Endothelial cell (in vitro differentiated cells): ENCODE data around the gene MMP25. TPM values are rescaled to one million over a fixed set of nuclear protein-coding genes. Genes with fewer than 3 reads are reported as not detected.

Experiments used
- DNase-seq: peaks from one replicate; pipeline ENCODE4 v3.0.0; 2021; ENCODE audit warnings: low spot score
- H3K27ac Mint-ChIP-seq: one replicate; pipeline ENCODE4 v1.8.0; 2021; ENCODE audit warnings: mixed read lengths, inconsistent platforms; ENCODE audit not compliant: unreplicated experiment
- H3K27me3 Mint-ChIP-seq: one replicate; pipeline ENCODE4 v1.8.0; 2021; ENCODE audit warnings: mild to moderate bottlenecking, moderate library complexity, mixed read lengths, inconsistent platforms; ENCODE audit not compliant: unreplicated experiment
- H3K36me3 Mint-ChIP-seq: one replicate; pipeline ENCODE4 v1.8.0; 2021; ENCODE audit warnings: mild to moderate bottlenecking, low read depth, mixed read lengths, inconsistent platforms; ENCODE audit not compliant: unreplicated experiment
- H3K4me1 Mint-ChIP-seq: one replicate; pipeline ENCODE4 v1.8.0; 2021; ENCODE audit warnings: mild to moderate bottlenecking, mixed read lengths, inconsistent platforms; ENCODE audit not compliant: unreplicated experiment
- H3K4me3 Mint-ChIP-seq: one replicate; pipeline ENCODE4 v1.8.0; 2021; ENCODE audit warnings: mild to moderate bottlenecking, mixed read lengths, inconsistent platforms; ENCODE audit not compliant: unreplicated experiment
- H3K9me3 Mint-ChIP-seq: one replicate; pipeline ENCODE4 v1.8.0; 2021; ENCODE audit warnings: mixed read lengths, inconsistent platforms; ENCODE audit not compliant: unreplicated experiment
- total RNA-seq: library from RNA; stranded (reverse); fragmentation: NEBNext Ultra II Directional; extraction: Animal tissue kit (Norgen Biotek cat#: 25700); gene quantifications from one replicate; pipeline ENCODE4 v1.2.1, GENCODE V29; 2021; ENCODE audit not compliant: unreplicated experiment
- TF ChIP-seq, protein P1 (sequence below): fragments of 200-600 bp; sonication (generic); IDR thresholded peaks from one replicate; pipeline ENCODE4 v1.5.0; 2021; ENCODE audit warnings: antibody characterized with exemption; ENCODE audit not compliant: unreplicated experiment

MMP25 gene
- total RNA-seq, 1 donor from 2014 or later: 5.4 TPM

DNA sequence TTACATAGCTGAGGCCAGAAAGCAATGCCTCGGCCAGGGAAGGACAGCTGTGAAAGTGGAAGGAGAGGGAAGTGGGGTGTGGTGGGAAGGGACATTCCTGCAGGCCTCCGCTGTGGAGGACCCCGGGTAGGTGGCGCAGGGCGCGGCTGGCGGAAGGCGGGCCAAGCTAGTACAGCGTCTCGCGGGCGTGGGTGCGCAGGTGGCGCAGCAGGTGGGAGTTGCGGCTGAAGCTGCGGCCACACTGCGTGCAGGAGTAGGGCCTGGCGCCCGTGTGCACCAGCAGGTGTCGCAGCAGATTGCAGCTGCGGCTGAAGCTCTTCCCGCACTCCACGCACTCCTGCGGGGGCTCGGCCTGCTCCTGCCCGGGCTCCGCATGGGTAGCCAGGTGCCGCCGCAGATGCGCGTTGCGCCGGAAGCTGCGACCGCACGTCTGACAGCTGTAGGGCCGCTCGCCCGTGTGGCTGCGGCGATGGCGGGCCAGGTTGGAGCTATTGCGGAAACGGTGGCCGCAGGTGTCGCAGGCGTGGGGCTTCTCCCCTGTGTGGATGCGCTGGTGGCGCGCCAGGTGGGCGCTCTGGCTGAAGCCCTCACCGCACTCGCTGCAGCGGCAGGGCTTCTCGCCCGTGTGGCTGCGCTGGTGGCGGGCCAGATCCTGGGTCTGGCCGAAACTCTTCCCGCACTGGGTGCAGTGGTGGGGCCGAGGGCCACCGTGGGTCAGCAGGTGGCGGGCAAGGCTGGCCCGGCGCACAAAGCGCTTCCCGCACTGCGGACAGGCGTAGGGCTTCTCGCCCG is 42.8 kb downstream of the MMP25 start:
- H3K4me3 Mint-ChIP-seq: peak overlapping the region; percentile 70
- TF ChIP-seq, protein P1, sequence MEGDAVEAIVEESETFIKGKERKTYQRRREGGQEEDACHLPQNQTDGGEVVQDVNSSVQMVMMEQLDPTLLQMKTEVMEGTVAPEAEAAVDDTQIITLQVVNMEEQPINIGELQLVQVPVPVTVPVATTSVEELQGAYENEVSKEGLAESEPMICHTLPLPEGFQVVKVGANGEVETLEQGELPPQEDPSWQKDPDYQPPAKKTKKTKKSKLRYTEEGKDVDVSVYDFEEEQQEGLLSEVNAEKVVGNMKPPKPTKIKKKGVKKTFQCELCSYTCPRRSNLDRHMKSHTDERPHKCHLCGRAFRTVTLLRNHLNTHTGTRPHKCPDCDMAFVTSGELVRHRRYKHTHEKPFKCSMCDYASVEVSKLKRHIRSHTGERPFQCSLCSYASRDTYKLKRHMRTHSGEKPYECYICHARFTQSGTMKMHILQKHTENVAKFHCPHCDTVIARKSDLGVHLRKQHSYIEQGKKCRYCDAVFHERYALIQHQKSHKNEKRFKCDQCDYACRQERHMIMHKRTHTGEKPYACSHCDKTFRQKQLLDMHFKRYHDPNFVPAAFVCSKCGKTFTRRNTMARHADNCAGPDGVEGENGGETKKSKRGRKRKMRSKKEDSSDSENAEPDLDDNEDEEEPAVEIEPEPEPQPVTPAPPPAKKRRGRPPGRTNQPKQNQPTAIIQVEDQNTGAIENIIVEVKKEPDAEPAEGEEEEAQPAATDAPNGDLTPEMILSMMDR: no peak
- peaks cover 41% of the 10 kb centered on the region for H3K4me1 Mint-ChIP-seq
- H3K27me3 Mint-ChIP-seq: peaks cover 14% of the 10 kb centered on the region
- no peak for DNase-seq
- H3K27ac Mint-ChIP-seq: peak overlapping the region; percentile 96
- peaks cover 12% of the 10 kb centered on the region for H3K36me3 Mint-ChIP-seq
- no peaks in the 10 kb centered on the region for H3K9me3 Mint-ChIP-seq

DNA sequence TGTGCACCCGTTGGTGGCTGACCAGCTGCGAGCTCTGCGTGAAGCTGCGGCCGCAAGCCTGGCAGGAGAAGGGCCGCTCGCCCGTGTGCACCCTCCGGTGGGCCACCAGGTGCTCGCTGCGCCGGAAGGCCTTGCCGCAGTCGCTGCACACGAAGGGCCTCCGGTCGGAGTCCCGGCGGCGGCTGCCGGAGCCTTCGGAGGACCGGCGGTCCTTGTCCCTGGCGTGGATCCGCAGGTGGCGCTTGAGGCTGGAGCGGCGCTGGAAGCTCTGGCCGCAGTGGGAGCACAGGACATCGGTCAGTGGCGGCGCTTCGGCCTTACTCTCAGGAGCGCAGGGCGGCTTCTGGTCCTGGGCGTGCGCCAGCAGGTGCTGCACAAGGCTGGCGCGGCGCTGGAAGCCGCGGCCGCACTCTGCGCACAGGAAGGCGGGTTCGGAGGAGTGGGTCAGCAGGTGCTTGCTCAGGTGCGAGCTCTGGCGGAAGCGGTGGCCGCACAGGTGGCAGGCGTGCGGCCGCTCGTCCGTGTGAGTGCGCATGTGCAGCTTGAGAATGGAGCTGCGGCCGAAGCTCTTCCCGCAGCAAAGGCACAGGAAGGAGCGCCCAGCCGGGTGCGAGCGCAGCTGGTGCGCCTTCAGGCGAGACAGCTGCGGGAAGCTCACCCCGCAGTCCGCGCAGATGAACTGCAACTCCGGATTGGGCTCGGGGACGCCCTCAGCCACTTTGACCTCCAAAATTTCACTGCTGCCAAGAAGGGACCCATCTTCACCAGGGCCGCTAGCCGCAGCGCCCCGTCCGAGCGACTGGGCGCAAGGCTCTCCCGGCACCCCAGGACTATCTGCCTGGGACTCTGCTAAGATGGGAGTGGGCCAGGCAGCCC is 43.6 kb downstream of the MMP25 start:
- H3K27ac Mint-ChIP-seq: no peak overlapping the region
- TF ChIP-seq, protein P1: no peak
- H3K4me1 Mint-ChIP-seq: peaks cover 38% of the 10 kb centered on the region
- H3K36me3 Mint-ChIP-seq: peaks cover 12% of the 10 kb centered on the region
- peak overlapping the region; percentile 42 for H3K4me3 Mint-ChIP-seq
- H3K9me3 Mint-ChIP-seq: no peaks in the 10 kb centered on the region
- peaks cover 14% of the 10 kb centered on the region for H3K27me3 Mint-ChIP-seq
- no peak for DNase-seq

DNA sequence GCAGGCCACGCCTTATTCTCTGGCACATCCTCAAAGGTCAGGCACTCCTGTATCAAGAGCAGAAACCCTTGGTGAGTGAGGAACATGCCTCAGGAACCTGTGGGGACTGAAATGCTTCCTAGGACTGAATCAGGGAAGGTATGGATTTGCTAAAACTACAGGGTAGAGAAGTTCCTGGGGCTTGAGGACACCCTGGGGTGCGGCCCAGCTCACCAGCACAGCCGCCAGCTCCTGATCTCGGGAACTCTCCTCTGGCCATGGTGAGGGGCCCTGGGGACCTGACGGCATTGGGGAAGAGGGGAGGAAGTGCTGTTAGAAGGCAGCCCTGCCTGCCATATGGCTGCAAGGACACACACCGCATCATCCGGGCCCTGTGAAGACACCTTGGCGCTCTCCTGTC is 45.2 kb downstream of the MMP25 start:
- Mint-ChIP-seq H3K36me3 (peaks cover 12% of the 10 kb centered on the region), H3K4me3 (no peak overlapping the region), H3K4me1 (peaks cover 25% of the 10 kb centered on the region), H3K9me3 (no peaks in the 10 kb centered on the region), H3K27me3 (peaks cover 11% of the 10 kb centered on the region), H3K27ac (no peak overlapping the region)
- no peak for DNase-seq
- TF ChIP-seq, protein P1: no peak

DNA sequence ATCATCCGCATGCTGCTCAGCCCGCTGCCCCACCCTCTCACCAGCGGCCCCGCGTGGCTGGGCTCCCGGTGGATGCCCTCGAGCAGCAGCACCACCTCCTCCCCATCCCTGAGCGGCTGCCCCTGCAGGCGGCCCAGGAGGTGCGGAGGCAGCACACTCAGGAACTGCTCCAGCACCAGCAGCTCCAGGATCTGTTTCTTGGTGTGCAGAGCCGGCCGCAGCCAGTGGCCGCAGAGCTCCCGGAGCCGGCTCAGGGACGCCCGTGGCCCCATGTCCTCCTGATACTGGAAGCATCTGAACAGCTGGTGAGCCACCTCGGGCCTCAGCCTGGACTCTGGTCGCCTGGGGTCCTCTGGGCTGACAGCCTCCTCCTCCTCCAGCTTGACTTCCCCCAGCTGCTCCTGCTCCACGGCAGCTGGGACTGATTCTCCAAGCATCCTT is 46.2 kb downstream of the MMP25 start:
- no peak for DNase-seq
- Mint-ChIP-seq H3K9me3 (no peaks in the 10 kb centered on the region), H3K4me3 (no peak overlapping the region), H3K27me3 (peaks cover 15% of the 10 kb centered on the region), H3K36me3 (peaks cover 12% of the 10 kb centered on the region), H3K4me1 (peaks cover 24% of the 10 kb centered on the region), H3K27ac (no peak overlapping the region)
- TF ChIP-seq, protein P1: no peak
